GM21381 (cell line): ENCODE results near the gene CPD.
A peak's percentile ranks its signal among the peaks of the same experiment; 100 is the strongest.

Experiments used
- ATAC-seq: cut with Tn5 transposase; IDR thresholded peaks from one replicate; pipeline ENCODE4 v1.9.1; 2021; ENCODE audit warnings: mild to moderate bottlenecking, moderate library complexity; ENCODE audit not compliant: unreplicated experiment

The CPD gene

GRCh38 chr17:30352240-30352814, 26.4 kb upstream of the CPD start:
- no peak for ATAC-seq

DNA sequence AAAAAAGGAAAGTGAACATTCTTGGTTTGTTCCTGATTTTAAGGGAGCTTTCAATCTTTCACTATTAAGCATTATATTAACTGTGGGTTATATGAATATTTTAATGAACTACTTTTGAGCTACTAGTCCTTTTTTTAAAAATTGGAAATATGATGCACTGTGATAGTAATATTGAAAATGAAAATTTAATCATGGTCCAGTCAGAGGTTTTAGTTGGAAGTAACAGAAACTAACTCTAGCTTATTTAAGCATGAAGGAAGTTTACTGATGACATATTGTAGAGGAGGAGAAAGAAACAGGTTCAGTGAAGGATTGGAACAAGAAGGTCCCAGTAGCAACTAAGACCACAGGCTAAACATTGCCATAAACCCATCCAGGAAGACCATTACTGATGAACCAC, 24.0 kb upstream of the CPD start:
- no peak for ATAC-seq

GRCh38 chr17:30357476-30357875, 21.3 kb upstream of the CPD start:
- ATAC-seq = no peak

DNA sequence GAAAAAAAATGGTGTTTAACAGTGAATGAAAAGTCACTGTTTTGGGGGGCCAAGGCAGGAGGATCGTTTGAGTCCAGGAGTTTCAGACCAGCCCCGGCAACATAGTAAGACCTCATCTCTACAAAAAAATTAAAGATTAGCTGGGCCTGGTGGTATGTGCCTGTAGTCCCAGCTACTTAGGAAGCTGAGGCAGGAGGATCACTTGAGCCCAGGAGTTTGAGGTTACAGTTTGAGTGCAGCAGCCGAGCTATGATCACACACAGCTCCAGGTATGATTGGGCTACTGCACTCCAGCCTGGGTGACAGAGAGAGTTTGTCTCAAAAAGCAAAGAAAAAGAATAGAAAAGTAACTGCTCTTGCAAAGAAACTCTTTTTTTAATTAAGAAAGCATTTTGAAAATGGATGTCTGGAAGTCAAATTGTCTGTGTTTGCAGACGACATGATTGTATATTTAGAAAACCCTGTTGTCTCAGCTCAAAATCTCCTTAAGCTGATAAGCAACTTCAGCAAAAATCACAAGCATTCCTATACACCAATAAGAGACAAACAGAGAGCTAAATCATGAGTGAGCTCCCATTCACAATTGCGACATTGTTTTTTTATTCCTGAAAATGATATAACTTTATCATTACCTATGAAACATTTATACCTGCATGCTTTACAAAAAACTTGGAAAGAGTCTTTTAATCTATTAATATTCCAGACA, 20.5 kb upstream of the CPD start:
- ATAC-seq = no peak

DNA sequence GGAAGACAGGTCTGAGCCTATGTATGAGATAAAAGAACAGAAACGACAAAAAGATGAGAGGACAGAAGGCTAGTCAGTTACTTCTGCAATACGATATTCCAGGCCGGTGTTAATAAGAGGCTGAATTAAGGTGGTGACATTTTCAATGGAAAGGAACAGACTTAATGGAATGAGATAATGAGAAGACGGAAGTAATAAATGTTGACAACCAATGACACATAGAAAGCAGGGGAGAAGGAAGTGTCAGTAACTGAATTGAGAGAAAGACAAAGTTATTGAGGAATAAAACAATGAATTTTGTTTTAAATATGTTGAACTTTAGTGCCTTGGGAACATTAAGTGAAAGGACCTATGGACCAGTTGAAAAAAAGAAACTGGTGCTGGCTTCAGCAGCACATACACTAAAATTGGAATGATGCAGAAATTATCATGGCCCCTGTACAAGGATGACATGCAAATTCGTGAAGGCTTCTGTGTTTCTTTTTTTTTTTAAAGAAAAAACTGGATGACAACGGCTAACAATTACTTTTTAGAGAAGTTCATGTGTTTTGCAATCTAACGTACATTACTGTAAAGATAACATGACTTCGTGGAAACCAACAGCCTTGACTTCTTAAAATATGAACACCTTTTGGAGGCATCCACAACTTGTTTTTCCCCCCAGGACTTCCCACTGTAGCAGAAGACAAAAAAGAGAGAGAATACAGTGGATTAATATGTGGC, 18.5 kb upstream of the CPD start:
- no peak for ATAC-seq

DNA sequence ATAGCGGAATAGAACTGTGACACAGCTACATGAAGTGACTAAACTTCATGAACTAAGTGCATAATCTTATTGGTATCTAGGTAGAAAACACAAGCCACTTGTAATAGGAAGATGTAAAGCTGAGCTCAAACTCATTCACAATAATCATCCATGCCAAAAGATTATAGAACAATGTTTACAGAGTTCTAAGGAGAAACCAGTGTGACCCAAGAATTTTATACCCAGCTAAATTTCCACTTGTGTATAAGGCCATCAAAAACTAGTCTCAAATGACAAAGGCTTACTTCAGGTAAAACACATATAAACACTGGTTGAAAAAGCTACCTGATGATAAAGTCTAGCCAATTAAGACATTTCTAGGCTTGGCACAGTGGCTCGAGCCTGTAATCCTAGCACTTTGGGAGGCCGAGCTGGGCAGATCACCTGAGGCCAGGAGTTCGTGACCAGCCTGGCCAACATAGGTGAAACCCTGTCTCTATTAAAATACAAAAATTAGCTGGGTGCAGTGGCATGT, 16.9 kb upstream of the CPD start:
- ATAC-seq = no peak

DNA sequence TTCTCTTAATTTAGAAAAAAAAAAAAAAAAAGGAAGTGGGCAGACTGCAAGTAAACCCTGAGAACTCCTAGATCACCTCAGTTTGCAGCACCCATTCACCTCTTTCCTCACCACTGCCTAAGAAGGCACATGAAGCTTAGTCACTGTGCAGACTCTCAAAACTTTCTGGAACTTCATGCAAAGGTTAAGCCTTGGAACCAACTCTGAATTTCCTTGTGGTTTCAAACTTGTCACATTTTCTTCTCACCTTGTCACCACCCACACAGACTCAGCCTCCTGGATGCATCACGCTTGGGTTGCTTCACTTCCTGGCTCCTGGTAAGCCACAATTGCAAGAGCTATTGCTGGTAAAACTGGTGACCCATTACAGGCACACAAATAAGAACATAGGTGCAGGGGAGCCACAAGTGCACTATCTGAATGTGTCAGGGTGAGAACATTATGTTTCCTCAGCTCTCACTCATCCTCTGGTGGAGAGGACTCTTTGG, 15.0 kb upstream of the CPD start:
- ATAC-seq = peak; percentile 86

- ATAC-seq = no peak
Observed at GRCh38 chr17:30366536-30366935, 12.2 kb upstream of the CPD start.

- no peak for ATAC-seq
Observed at GRCh38 chr17:30368912-30369720, 9.6 kb upstream of the CPD start.

DNA sequence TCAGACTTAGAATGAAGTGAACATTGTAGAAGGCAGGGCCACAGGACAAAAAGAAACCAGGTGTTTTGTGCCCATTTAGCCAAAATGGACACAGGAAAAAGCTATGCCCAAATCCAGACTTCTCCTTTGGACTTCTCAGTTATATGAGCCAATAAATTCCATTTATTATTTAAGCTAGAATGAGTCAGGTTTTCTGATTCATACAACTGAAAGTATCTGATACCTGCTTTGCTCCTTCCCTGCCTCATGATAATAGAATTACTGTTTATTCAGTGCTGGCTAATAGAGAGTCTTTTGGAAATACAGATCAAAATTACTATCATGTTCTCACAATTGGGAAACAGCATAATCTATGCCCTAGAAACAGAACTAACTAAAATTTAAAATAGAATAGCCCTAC, 8.7 kb upstream of the CPD start:
- no peak for ATAC-seq

- ATAC-seq = no peak
Observed at GRCh38 chr17:30372755-30373154, 6.0 kb upstream of the CPD start.

- no peak for ATAC-seq
Observed at GRCh38 chr17:30375661-30376060, 3.1 kb upstream of the CPD start.

GRCh38 chr17:30376621-30377452, 1.9 kb upstream of the CPD start:
- no peak for ATAC-seq

- no peak for ATAC-seq
Observed at GRCh38 chr17:30377574-30378240, 1.0 kb upstream of the CPD start.

DNA sequence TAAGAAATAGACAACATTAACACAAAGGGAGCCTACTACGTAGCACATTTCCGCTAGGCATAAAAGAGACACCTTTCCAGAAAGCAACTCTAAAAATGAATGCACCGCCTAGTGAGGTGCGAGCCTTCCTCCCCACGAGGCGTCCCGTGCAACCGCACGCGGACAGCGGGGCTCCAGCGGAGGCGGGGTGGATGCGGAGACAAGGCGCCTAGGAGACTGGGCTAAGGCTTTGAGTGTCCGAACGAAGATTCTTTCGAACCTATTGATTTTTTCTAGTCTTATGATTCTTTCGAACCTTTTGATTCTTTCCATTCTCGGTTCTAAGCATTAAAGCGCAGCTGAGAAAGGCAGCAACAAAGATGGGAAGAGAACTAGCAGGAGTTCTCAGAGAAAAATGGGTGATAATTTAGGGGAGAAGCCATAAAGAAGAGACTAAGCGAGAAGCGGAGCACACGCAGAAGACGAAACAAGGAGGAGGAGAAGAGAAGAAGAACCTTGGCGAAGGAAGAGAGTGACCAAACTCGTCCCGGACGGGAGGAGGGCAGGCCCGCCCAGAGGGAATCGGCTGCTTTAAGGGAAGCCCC, 394 bp upstream of the CPD start:
- ATAC-seq = no peak

DNA sequence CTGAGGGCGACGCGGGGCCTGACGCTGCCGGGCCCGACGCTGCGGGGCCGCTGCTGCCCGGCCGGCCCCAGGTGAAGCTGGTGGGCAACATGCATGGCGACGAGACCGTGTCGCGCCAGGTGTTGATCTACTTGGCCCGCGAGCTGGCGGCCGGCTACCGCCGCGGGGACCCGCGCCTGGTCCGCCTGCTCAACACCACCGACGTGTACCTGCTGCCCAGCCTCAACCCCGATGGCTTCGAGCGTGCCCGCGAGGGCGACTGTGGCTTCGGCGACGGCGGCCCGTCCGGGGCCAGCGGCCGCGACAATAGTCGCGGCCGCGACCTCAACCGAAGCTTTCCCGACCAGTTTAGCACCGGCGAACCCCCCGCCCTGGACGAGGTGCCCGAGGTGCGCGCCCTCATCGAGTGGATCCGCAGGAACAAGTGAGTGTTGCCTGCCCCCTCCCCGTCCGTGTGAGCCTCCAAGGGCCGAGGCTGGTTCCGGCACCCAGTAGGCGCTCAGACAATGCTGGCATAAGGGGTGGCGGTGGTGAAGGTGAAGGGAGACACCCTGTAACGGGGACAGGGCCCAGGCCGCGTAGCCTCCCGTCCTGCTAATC, 676 bp downstream of the CPD start:
- no peak for ATAC-seq

DNA sequence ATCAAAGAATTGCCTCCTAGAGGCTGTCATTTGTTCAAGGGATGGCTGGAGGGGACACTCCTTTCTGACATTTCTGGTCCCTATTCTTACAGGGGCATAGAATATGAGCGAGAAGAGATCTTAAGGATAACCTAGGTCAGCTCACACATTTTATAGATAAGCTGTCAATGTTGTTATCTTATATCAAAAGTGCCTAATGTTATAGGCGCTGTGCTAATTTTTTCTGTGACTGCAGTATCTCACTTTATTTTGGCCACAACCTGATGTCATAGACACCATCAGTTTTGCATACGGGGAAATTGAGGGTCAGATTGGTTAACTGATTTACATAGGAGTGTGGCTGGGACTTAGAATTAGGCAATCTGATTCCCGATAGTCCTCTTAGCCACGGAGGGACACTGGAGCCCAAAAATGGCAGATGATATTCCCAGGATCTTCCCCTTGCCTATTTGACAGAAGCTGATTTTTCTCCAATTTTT, 1.2 kb downstream of the CPD start:
- no peak for ATAC-seq

GRCh38 chr17:30380643-30381339, 2.1 kb downstream of the CPD start:
- ATAC-seq = no peak
